ENCODE results near the gene SCNN1G. TPM values are rescaled to one million over a fixed set of nuclear protein-coding genes. Genes with fewer than 3 reads are reported as not detected.

Gene SCNN1G
- total and polyA plus RNA-seq, 2 donors (not counting 3 experiments of a cell fraction or from before 2014, with no cell fraction given), result not detected

DNA sequence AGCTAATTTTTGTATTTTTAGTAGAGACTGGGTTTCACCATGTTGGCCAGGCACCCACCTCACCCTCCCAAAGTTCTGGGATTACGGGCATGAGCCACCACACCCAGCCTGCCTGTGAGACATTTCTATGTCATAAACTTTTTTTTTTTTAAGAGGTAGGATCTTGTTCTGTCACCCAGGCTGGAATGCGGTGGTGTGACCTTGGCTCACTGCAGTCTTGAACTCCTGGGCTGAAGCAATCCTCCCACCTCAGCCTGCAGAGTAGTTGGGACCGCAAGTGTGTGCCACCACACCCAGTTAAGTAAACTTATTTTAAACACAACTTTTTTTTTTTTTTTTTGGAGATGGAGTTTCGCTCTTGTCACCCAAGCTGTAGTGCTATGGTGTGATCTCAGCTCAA, 47.2 kb downstream of the SCNN1G start:
- no peaks in the 10 kb centered on the region for H3K9me1 ChIP-seq (replicated peaks; ENCODE audit: control insufficient read depth, extremely low read depth, insufficient read depth, low read length)
- H3K4me2 ChIP-seq (ENCODE audit: insufficient read depth, low read length), result no peak overlapping the region
- no peaks in the 10 kb centered on the region for H3K79me2 ChIP-seq (ENCODE audit: control insufficient read depth, insufficient read depth, low read length)
- H4K20me1 ChIP-seq (replicated peaks; ENCODE audit: control insufficient read depth, extremely low read depth, insufficient read depth, low read length), result no peaks in the 10 kb centered on the region
- no peak for TF ChIP-seq MYC (IDR thresholded peaks at IDR 0.05; ENCODE audit: low read depth, low read length)
- no peak for TF ChIP-seq FOS (IDR thresholded peaks at IDR 0.05; ENCODE audit: borderline replicate concordance, insufficient read depth, low read length)
- no peak for TF ChIP-seq EZH2 (IDR thresholded peaks at IDR 0.05; ENCODE audit: borderline replicate concordance, low read depth, low read length, severe bottlenecking)
- TF ChIP-seq, protein P1, sequence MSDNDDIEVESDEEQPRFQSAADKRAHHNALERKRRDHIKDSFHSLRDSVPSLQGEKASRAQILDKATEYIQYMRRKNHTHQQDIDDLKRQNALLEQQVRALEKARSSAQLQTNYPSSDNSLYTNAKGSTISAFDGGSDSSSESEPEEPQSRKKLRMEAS (IDR thresholded peaks at IDR 0.05; ENCODE audit: insufficient read depth, insufficient read length), result no peak
- TF ChIP-seq POLR2A (IDR thresholded peaks at IDR 0.05; ENCODE audit: low read depth, low read length), result no peak
- no peak for TF ChIP-seq GATA2 (IDR thresholded peaks at IDR 0.05; ENCODE audit: insufficient read depth, insufficient read length, low read depth, low read length)
- TF ChIP-seq, protein P2, sequence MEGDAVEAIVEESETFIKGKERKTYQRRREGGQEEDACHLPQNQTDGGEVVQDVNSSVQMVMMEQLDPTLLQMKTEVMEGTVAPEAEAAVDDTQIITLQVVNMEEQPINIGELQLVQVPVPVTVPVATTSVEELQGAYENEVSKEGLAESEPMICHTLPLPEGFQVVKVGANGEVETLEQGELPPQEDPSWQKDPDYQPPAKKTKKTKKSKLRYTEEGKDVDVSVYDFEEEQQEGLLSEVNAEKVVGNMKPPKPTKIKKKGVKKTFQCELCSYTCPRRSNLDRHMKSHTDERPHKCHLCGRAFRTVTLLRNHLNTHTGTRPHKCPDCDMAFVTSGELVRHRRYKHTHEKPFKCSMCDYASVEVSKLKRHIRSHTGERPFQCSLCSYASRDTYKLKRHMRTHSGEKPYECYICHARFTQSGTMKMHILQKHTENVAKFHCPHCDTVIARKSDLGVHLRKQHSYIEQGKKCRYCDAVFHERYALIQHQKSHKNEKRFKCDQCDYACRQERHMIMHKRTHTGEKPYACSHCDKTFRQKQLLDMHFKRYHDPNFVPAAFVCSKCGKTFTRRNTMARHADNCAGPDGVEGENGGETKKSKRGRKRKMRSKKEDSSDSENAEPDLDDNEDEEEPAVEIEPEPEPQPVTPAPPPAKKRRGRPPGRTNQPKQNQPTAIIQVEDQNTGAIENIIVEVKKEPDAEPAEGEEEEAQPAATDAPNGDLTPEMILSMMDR (IDR thresholded peaks at IDR 0.05; ENCODE audit: extremely low read depth in 1 of 2, insufficient read depth in 1 of 2, low read depth in 1 of 2, low read length in 2 of 2), result no peak
- TF ChIP-seq POLR2AphosphoS5 (IDR thresholded peaks at IDR 0.05; ENCODE audit: insufficient read depth, low read depth, low read length), result no peak
- no peak for TF ChIP-seq JUN (IDR thresholded peaks at IDR 0.05; ENCODE audit: borderline replicate concordance, insufficient read depth, insufficient read length, low read depth)
- dilution Hi-C loops (cut with MboI; ENCODE audit: extremely low pct_ligation_motif_present, low sequenced_read_pairs), result no loop called here
- H3K27ac ChIP-seq (ENCODE audit: insufficient read depth, low read depth, low read length), result no peak overlapping the region
- CTCF ChIA-PET, result interaction anchor here (1.2 to 2.0 kb wide), 2 partner anchors 9 to 206 kb away, joined by 3 to 6 read pairs; no protein-coding TSS in a partner anchor
- H3K4me1 ChIP-seq (ENCODE audit: control insufficient read depth, extremely low read depth, insufficient read depth, low read length), result no peaks in the 10 kb centered on the region
- POLR2A ChIA-PET, result no interaction called here
- no peak overlapping the region for H3K9ac ChIP-seq (replicated peaks; ENCODE audit: extremely low read depth, insufficient read depth, low read length)
- H3K4me3 ChIP-seq (replicated peaks in 1 of 3; ENCODE audit: insufficient read depth in 1 of 3, low read depth in 1 of 3, low read length in 3 of 3), result no peak overlapping the region
- no peak for FAIRE-seq
- no peaks in the 10 kb centered on the region for H3K27me3 ChIP-seq (ENCODE audit: control insufficient read depth in 2 of 2, insufficient read depth in 2 of 2, low read length in 2 of 2)
- BruUV-seq (replicated peaks), result no TSS peak
- H3K9me3 ChIP-seq (replicated peaks; ENCODE audit: control insufficient read depth, insufficient read depth, low read length), result no peaks in the 10 kb centered on the region
- intact Hi-C loops (cut with micrococcal nuclease), result no loop called here
- no peaks in the 10 kb centered on the region for H3K36me3 ChIP-seq (ENCODE audit: control insufficient read depth in 2 of 2, extremely low read depth in 1 of 2, insufficient read depth in 2 of 2, low read length in 2 of 2)
- H2AFZ ChIP-seq (ENCODE audit: low read depth, low read length), result no peak overlapping the region
- DNase-seq (ENCODE audit: low read depth, low spot score), result no peak
